Measurements from ENCODE around the gene GMDS. TPM values are rescaled to one million over a fixed set of nuclear protein-coding genes. Genes with fewer than 3 reads are reported as not detected.

Gene GMDS
- total RNA-seq, 1 donor from 2014 or later = 25.7 TPM

DNA sequence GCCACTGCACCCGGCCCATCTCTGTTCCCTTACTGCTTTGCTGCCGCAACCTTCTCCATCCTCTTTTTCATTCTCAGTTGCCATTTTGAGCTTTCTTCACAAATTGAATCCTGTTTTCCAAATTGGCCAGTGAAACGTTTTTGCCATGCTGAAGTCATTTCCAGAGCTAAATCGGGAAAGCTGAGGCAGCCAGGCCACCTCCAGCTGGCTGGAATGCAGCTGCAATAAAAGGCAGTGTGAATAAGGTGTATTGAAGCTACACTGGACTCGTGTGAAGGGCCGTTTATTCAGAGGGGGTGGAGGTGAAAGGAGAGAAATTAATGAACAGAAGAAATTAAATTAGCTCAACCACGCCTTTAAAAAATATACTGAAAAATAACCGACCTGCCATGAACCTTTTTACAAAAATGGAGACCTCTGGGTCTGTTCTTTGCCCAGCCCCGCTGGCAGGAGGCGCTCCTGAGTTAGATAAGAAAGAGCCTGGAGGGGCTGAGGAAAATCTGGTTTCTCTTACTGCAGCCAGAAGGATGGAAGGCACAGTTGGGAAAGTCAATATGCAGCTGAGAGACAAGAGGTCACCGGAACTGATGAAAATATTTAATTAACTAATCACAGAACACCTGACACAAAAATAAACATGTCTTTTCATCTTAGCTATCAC, 351.8 kb downstream of the GMDS start:
- no peak for DNase-seq

DNA sequence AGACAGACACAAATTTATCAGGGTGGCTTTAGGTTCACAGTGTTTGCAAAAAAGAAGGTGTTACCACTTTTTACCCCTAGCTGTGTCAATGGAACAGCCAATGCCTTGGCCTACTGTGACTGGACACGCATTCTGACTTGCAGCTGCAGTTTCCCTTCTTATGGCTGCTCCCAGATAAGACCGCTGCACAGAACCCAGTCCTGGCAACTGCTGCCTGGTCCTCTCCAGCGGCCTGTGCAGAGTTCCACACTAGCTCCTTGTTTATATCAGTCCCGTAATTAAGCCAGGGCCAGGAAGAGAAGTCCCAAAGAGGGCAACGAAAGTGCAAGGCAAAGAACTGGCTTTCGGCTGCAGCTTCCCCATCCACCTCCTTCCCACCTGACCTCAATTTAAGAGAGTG, 352.7 kb downstream of the GMDS start:
- no peak for DNase-seq

DNA sequence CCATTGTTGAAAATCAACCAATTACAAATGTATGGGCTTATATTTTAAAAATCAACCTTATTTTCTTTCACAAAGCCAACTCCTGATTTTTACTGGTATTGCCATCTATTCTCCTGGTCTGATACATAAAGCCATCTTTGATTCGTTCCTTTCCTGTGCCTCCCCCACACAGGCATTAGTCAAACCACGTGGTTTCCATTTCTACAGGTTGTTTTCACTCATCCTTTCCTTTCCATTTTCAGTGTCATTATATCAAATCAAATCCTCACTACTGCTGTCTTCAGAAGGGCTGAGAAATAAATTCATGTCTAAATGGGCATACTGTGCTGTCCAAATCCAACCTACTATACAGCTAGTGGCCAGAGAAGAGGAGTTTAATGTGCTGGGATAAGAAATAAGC, 354.4 kb downstream of the GMDS start:
- DNase-seq = no peak

DNA sequence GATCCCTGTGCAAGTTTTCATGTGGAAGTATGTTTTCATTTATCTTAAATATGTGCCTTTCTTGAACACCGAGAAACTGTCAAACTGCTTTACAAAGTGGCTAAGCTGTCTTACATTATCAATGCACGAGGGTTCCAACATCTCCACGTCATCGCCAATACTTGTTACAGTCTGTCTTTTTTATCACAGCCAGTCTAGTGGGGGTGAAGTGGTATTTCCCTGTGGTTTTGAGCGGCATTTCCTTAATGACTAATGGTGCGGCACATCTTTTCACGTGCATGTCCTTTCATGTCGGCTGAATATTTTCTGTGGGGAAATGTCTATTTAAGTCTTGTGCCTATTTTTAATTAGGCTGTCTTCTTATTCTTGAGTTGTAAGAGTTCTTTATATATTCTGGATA, 355.3 kb downstream of the GMDS start:
- no peak for DNase-seq

DNA sequence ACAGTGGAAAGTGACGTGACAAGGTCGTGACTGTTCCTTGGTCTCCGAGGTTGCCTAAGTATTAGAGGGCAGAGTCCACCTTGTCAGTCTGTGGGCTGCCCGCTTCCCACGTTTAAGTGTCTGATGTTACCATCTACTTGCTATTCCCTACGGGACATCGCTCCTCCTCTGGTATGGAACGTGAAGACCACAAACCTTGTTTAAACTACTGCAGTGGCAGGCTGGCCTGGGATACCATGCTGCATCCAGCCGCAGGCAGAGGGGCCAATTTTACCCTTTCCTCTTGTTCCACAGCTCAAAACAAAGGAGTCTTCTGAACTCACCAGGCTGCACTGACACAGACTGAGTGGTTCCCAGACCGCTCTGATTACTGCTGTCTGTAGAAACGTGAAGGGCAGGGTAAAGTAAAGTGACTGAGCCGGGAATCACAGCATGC, 359.8 kb downstream of the GMDS start:
- DNase-seq = no peak

DNA sequence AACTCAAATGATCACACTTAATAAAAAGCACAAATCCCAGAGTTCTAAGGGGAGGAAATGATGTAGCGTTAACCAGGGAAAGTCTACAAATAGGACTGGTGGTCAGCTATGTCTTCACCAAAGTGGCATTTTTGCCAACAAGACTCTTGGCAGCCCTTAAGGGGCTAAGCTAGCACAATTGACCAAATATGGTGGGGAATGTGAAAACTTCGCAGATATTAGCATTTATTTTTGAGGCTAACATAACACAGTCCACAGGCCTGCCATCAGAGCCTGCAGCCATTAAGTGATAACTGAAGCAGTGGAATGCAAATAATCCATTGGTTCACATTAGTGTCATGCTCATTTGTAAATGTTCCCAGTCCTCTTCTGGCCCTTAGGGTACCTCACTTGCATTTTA, 361.1 kb downstream of the GMDS start:
- no peak for DNase-seq

DNA sequence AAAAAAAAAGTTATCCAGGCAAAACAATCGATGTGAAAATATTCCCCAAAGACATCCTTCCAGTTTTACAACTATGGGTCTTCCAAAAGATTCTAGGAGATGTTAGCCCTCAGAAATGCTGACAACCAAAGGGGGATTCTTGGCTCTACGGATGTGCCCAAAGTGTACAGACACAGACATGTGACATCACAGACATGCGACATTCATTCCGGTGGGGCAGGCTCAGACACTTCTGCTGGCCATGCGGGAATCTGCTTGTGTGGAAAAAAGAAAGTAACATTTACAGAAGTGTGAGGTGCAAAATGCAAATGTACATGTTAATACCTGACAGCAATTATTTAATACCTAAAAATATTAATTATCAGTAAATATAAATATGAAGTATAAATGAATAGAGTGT, 367.1 kb downstream of the GMDS start:
- DNase-seq = no peak

DNA sequence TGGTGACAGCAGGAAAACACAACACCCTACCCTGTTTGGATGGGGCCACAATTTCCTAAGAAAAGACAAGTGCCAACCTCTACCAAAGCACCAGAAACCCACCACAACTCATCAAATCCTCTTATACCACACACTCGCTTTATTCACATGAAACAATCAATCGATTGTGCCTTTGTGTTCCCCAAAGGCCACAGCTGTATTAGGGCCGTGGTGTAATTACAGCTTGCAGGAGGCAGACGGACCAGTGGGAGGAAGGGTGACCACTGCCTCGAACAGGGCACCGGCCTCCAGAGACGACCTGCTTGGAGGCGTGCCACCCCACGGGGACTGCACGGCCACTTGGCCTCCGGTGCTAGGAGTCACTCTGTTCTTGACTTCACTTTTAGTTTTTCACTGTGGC, 371.6 kb downstream of the GMDS start:
- DNase-seq = no peak

DNA sequence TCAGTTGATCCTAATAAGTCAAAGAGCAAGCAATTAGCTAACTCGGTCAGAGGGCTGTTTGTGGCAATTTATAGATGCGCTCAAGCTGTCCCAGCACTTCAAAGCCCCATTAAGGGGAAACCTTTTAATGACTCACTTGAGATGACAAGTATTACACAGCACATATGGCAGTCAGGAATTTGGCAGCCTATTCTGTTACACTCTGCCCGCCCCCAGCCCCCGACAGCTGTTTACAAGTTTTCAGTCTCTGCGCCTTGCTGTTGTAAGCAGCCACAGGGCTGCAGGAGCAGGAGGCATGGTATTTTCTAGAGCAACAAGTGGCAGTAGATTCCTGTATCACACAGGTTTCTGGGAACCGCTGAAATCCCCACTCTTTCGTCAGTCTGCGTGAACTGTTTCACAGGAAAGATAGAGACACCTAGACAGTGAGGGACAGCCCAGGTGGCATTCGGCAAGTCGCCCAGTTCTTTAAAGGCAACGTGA, 372.7 kb downstream of the GMDS start:
- DNase-seq = peak; percentile 91

DNA sequence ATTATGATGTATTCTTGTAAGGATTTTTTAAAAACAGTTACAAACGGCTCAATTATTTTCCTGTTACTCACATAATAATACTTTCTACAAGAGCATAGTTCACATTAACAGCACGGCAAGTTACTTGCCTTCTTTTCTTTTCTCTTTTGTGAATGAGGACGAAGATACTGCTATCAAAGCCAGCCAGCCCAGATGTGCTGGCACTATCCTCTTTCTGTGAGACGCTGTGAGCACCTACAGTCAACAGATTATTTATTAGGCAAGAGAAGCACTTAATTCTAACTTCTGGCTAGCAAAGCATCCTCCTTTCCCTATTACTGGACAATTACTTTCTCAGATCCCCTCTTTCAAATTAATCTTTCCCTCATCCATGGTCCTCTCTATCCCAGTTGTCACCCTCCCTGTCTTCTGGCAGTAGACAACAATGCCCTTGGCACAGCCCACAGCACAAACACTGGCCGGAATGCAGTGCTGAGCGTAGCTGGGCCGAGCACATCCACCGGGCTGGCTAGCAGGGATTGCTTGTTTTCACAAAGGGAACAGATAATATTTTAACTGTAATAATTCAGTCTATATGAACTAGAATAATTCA, 373.6 kb downstream of the GMDS start:
- no peak for DNase-seq

DNA sequence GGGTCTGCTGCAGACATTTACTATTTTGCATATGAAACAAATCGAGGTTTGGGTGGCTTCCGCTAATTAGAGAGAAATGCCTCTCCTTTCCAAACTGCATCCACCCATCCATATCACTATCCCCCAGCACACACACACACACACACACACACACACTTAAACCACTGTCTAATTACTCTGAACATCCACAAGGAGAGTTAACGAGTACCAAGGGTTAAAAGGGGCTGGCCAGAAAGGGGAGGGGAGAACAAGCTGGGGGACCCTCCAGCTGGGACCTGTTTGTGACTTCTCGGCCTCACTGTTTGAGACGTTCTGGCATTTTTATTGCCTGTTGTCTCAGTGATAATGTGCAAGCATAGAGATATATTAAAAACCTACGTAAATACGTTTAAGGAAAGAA, 374.5 kb downstream of the GMDS start:
- DNase-seq = no peak

DNA sequence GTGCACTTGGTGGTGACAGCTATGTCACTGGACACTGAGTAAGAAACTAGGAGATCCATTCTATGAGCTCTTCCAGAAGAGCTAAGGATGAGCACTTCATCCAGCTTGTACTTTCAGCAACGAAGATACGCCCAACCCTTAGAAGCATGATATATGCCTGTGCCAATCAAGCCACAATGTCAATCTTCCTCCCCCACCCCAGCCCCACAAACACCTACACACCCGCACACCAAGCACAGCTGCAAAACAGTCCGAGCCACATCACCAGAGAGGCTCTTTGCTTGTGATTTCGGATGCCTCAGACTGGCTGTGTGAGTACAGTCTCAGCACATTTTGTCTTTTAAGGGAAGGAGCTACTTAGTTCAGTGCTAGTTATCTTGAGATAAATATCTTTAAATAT, 375.2 kb downstream of the GMDS start:
- no peak for DNase-seq

DNA sequence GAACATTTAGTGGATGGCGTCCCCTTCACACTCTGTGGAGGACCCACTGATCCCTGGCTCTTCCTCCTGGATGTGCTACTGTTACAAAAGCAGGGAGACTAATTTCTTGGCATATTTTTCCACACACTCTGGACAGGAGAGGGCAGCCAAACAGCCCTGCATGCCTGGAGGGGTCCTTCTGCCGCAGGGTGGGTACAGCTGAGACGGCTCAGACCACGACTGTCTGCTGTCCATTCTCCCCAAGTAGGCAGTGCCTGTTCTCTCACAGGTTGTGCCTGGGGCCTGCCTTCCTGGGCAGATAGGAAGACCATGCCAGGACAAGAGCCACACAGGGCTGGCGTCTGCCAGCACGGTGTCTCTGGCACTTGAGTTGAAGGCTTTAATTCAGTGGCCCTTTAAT, 375.6 kb downstream of the GMDS start:
- no peak for DNase-seq

DNA sequence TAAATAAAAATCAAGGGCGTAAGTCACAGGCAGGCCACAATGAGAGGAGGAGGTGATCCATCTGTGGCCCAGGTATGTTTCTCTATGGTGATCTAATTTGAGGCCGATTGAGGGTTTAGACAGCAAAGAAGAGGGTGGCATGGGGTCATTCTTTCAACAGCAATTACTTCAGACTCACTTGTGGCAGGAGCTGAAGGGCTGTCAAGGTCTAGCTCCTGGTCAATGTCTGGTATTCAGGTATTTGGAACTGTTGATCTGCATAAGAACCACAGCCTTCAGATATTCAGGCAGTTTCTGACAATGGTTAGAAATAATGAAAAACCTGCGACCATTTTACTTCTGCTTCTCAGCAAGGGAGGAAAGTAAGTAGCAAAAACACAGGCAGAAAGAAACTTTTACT, 376.1 kb downstream of the GMDS start:
- DNase-seq = no peak

DNA sequence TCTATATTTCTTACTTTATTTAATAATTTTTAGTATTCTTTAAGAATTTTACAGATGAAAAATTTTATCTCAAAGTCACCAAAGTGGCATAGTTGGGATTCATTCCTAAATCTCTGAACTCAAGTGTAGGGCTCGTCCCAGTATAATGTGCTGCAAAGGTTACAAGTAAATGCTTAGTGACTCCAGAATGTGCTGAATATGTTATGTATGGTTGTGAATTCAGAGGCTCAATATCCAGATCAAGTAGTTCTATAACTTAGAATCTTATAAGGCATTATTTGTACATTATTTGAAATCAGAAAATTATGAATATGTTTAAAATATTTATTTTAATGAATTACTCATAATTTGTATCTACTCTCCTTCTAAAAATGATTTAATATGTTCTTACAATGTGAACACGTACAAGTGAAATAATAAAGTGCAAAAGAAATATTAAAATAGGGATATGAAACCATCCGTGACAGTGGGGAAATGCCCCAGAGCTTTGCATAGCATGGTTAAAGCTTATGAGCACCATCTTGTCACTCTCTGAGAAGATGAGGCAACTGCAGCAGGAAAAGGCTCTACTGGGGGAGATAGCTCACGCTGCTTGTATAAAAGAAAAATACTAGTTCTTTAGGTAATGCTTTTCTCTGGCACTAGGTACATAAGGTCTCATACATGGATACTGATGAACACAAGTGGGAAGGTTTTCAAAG, 376.7 kb downstream of the GMDS start:
- DNase-seq = no peak

DNA sequence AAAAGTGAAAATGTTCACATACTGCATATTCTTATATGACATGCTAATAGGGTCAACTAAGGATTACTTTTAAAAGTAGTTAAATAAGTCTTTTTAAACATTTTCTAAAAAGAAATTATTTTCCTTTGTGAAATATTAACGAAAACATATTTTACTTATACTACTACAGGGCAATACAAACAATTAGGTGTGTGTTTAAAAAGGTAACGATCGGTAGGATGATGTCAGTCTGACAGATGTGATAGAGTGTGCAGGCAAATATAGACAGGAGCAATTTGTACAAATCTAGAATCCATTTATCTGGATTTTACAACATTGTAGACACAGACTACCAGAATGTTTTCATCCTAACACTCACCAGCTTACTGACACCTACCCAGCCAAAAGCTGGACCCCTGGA, 378.2 kb downstream of the GMDS start:
- no peak for DNase-seq

DNA sequence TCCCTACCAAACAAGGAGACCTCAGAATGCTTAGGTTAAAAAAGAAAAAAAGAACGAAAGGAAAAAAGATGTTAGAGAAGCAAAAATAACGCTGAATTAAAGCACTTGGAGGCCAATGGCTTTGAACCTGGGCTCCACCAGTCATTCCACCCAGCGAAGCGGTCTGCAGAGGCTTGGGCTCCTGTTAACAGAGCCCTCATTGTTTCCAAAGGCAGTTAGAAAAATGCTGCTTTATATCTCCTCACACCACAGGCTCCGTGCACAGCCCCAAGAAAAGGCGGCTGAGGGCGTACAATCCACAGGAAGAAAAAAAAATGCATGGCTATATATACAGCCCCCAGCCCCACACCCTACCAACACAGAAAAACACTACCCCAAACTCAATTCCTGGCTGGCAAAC, 379.8 kb downstream of the GMDS start:
- DNase-seq = peak; percentile 36

DNA sequence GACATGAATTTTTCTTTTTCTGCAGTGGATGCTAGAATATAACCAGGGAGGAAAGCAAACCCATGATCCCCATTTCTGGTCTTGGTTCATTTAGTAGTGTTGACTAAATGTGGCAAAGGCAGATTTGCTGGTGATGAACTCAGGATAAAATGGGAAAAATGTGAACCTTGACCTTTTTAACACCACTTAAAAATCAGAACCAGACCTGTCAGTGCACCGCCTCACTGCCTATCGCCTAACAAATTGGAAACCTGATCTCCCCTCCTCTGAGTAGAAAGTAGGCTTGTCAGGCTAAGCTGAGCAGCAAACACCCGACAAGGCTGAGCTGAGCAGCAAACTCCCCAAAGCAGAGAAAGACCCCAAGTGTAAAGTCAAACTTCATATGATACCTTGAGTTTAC, 380.9 kb downstream of the GMDS start:
- DNase-seq = no peak

DNA sequence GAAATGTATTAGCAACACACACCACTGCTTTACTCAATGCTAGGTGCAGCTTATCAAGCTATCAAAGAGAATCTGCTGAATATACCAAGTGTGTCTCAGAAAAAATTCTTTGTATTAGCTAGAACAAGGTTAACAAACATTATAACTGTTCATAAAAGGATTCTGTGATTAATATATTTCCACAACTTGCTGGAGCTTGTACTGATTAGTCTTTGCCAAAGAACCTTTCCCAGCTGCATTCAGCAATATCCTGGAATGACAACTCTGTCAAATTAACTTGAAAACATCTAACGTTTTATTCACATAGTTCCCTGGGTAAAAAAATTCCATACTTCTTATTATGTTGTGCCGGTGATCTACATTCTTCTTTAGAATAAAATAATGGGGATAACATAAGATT, 383.0 kb downstream of the GMDS start:
- DNase-seq = no peak

DNA sequence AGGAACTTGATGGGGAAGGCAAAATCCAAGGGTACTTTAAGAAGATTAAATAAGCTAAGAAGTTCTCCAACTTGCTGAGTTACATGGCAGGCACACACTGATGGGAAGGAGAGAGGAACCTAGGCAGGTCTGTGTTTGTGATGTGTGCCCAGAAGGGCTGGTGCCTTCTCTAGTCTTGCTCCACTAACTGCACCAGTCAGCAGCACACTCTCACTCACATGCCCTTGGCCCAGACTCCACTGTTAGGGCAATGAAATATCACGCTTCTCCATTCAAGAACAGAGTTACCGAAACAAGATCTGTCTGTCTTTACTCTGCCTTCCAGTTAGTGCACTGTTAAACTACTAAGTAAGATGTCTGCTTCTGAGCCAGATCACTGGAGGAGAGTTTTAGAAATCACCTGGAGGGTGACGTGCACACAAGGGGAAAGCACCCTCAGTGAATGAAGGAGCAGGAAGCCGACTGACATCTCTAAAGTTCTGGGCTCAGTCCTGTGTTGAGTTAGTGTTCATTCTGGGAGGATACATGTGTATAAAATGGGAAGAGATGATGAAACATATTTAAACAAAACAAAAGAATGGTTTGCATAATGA, 384.6 kb downstream of the GMDS start:
- no peak for DNase-seq

DNA sequence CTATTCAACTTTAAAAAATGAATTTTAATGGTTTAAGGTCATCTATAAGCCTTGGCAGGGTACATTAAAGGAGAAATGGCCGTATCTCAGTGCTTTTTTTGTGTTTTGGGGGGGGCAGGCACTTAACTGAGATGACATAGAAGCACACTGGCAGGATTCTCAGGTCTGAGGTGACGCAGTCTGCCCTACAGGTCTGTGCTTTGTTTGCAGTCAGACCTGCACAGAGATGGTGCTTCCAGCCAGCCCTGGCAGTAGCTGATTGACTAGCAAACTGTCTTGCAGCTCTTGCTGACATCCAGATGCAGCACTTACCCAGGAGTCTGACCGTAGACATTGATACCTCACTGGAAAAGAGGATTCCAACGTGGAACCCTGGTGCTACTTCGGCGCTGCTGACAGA, 386.5 kb downstream of the GMDS start:
- DNase-seq = no peak

DNA sequence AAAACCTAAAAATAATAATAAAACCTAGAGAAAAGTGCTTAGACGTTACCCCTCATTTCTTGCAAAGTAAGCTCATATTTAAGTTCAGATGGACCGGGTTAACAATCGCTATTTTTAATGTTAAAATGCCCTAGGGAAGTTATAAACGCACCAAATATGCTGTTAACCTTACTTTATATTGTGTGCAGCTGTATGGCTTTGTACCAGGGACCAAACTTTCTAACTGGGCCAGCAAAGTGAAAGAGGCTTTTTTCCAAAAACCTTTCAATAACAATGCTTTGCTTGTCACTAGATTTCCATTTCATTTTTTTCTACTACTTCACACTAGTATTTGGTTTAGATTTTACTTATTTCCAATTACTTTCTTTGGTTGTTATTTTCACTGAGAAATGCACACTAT, 387.2 kb downstream of the GMDS start:
- DNase-seq = peak; percentile 71

DNA sequence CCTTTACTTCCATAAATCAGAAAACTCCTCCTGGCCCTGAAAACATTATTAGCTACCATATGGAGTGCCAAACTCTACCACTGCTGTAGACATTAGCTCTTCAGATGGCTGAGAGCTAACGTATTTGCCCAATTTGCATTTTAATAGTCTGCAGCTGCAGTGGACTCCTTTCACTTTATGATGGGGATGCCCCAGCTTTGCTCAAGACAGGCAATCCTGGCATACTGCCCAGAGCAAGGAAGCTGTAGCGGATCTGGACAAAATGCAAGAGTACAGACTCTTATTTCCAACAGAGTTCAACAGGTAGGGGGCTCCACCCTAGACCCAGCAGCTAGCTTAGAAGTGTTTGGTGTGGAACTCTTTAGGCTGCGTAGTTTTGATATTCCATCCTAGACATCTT, 389.0 kb downstream of the GMDS start:
- peak; percentile 44 for DNase-seq

All from tongue (tissue), 2 donors.